ENCODE data around the gene C16orf87.

Gene C16orf87

GRCh38 chr16:46852130-46852529, 21.1 kb upstream of the C16orf87 start:
- no peak for TF ChIP-seq POLR2A (IDR thresholded peaks at IDR 0.05; ENCODE audit: low read length)
- no peak for TF ChIP-seq GATA1 (IDR thresholded peaks at IDR 0.05; ENCODE audit: low read depth, low read length)
- no peak for DNase-seq

- no peak for DNase-seq
- TF ChIP-seq POLR2A (IDR thresholded peaks at IDR 0.05; ENCODE audit: low read length) (no peak), GATA1 (IDR thresholded peaks at IDR 0.05; ENCODE audit: low read depth, low read length) (no peak)
These were observed 19.9 kb upstream of the C16orf87 start for GRCh38 chr16:46850619-46851555.

DNA sequence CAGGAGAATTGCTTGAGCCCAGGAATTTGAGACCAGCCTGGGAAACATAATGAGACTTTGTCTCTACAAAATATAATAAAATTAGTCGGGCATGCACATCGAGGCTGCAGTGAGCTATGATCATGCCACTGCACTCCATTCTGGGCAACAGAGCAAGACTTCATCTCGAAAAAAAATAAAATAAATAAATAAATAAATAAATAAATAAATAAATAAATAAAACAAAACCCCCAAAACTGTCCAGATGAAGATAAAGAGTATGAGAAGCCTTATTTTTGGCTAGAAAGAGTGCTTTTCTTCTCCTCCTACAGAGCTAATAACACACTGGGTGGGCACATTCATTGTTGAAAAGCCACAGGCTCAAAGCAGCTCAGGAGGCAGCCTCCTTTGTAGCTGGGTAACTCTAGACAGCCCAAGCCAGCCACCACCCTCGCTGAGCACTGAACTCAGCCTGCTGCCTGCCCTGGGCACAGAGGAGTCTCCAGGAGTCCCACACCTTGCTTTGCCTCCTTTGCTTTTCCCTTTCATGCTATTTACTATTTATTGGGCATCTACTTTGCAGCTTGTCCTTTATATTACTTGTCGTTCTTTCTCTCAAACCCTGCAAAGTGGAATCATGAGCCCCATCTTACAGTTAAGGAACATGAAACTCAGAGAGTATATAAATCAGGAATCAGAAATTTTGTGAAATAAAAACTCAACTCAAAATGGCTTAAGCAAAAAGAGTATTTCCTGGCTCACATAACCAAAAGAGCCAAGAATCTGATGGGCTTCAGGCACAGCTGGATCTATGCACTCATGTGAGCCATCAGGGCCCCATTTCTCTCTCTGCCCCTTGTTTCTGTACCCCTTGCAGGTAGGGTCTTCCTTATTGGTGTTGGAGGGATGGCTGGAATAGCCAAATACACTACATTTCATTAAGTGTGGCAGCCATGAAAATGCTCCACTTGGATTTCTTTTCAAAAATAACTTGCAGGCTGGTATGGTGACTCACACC, 18.1 kb upstream of the C16orf87 start:
- DNase-seq: no peak

GRCh38 chr16:46845952-46846351, 15.0 kb upstream of the C16orf87 start:
- no peak for DNase-seq
- no peak for TF ChIP-seq POLR2A (IDR thresholded peaks at IDR 0.05; ENCODE audit: low read length)
- no peak for TF ChIP-seq GATA1 (IDR thresholded peaks at IDR 0.05; ENCODE audit: low read depth, low read length)

More for the DNA sequence above, 18.1 kb upstream of the C16orf87 start:
- no peak for TF ChIP-seq GATA1 (IDR thresholded peaks at IDR 0.05; ENCODE audit: low read depth, low read length)
- TF ChIP-seq POLR2A (IDR thresholded peaks at IDR 0.05; ENCODE audit: low read length): no peak

- no peak for DNase-seq
- TF ChIP-seq POLR2A (IDR thresholded peaks at IDR 0.05; ENCODE audit: low read length) (no peak), GATA1 (IDR thresholded peaks at IDR 0.05; ENCODE audit: low read depth, low read length) (no peak)
These were observed 13.8 kb upstream of the C16orf87 start for GRCh38 chr16:46844771-46845170.

DNA sequence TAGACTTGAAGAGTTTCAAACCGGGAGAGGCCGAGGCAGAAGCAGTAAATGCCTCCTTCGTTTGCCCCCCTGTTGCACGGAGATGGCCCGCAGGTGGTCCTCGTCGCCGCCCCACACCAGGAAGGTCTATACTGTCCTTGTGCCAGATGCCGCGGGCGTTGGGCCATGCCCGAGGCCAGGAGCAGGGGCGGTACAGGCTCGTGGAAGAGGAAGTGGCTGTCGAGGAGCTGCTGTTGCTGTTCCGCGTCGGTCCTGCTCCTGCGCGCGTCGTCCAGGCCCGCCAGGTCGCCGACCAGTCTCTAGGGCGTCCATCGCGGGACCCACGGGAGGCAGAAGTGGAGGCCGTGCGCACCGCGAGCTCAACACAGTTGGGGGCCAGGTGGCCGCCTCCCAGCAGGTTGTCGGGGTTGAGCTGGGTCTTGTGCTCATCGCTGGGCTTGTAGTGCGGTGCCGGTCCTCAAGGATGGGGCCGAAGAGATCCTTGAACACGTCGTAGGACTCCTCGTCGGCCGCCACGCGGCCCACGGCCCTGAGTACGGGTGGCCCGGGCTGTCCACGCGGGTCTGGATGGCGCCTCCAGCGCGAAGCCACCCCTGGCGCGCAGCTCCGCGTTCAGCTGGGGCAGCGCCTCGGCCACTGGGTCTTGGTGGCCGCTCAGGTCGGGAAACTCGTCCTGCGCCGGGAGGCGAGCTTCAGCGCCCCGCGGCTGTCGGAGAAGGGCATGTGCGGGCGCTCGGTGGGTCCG, 13.1 kb upstream of the C16orf87 start:
- TF ChIP-seq GATA1 (IDR thresholded peaks at IDR 0.05; ENCODE audit: low read depth, low read length) (no peak), POLR2A (IDR thresholded peaks at IDR 0.05; ENCODE audit: low read length) (no peak)

GRCh38 chr16:46842192-46842895, 11.4 kb upstream of the C16orf87 start:
- TF ChIP-seq GATA1 (IDR thresholded peaks at IDR 0.05; ENCODE audit: low read depth, low read length) (no peak), POLR2A (IDR thresholded peaks at IDR 0.05; ENCODE audit: low read length) (no peak)
- DNase-seq: no peak

More for the DNA sequence above, 13.1 kb upstream of the C16orf87 start:
- DNase-seq: no peak

GRCh38 chr16:46839986-46840443, 9.0 kb upstream of the C16orf87 start:
- TF ChIP-seq GATA1 (IDR thresholded peaks at IDR 0.05; ENCODE audit: low read depth, low read length) (no peak), POLR2A (IDR thresholded peaks at IDR 0.05; ENCODE audit: low read length) (no peak)
- no peak for DNase-seq

DNA sequence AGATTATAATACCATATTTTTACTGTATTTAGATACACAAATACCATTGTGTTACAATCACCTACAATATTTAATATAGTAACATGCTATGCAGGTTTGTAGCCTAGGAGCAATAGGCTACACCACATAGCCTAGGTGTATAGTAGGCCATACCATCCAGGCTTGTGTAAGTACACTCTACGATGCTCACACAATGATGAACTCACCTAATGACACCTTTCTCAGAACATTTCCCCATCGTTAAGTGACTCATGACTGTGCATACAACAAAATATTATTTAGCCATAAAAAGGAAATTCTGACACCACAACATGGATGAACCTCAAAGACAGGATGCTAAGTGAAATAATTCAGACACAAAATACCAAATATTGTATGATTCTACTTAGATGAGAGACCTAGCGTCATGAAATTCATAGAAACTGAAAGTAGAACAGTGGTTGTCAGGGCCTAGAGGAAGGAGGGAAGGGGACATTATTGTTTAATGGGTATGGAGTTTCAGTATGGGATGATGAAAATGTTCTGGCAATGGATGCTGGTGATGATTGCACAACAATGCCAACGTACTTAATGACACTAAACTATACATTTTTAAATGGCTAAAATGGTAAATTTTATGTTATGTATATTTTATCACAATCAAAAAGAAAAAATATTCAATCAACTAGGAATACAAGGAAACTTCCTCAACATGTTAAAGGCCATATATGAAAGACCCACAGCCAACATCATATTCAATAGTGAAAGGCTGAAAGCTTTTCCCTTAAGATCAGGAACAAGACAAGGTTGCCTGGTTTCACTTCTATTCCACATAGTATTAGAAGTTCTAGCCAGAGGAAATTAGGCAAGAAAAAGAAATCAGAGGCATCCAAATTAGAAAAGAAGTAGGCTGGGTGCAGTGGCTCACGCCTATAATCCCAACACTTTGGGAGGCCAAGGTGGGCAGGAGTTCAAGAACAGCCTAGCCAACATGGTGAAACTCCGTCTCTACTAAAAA, 5.9 kb upstream of the C16orf87 start:
- no peak for TF ChIP-seq GATA1 (IDR thresholded peaks at IDR 0.05; ENCODE audit: low read depth, low read length)
- TF ChIP-seq POLR2A (IDR thresholded peaks at IDR 0.05; ENCODE audit: low read length): no peak
- no peak for DNase-seq

- DNase-seq: no peak
- no peak for TF ChIP-seq GATA1 (IDR thresholded peaks at IDR 0.05; ENCODE audit: low read depth, low read length)
- no peak for TF ChIP-seq POLR2A (IDR thresholded peaks at IDR 0.05; ENCODE audit: low read length)
These were observed 2.5 kb upstream of the C16orf87 start for GRCh38 chr16:46833460-46833800.

DNA sequence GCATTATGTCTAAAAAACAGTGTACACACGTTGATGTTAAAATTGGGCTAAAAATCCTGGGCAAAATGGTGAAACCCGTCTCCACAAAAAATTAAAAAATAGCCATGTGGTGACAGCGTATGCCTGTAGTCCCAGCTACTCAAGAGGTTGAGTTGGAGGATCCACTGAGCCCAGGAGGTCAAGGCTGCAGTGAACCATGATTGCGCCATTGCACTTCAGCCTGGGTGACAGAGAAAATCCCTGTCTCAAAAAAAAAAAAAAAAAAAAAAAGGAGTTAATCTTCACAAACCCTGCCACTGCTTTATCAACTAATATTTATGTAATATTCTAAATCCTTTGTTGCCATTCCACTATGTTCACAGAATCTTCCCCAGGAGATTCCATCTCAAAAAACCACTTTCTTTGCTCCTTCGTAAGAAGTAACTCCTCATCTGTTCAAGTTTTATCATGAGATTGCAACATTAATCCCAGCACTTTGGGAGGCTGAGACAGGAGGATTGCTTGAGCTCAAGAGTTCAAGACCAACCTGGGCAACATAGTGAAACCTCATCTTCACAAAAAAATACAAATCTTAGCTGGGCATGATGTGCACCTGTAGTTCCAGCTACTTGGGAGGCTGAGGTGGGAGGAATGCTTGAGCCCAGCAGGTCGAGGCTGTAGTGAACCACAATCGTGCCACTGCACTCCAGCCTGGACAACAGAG, 1.9 kb upstream of the C16orf87 start:
- DNase-seq: no peak
- TF ChIP-seq GATA1 (IDR thresholded peaks at IDR 0.05; ENCODE audit: low read depth, low read length) (no peak), POLR2A (IDR thresholded peaks at IDR 0.05; ENCODE audit: low read length) (no peak)
